Fibroblast of lung (primary cell): ENCODE measurements around the gene PDE9A.

Experiments used
- EZH2 ChIP-seq: IDR thresholded peaks from 2 replicates; pipeline ENCODE4 v1.5.1; 2012; ENCODE audit warnings: low read length, control low read depth, mild to moderate bottlenecking; ENCODE audit errors: missing control alignments
- TF ChIP-seq, protein P1 (sequence below), 2 donors: IDR thresholded peaks in 1 of 2; conservative IDR thresholded peaks in 1 of 2; 1 replicate in 1 of 2; 2 replicates in 1 of 2; pipeline ENCODE4 v1.5.1; 2011 to 2012; ENCODE audit warnings: low read length in 2 of 2, control low read depth in 1 of 2, inconsistent platforms in 1 of 2, low read depth in 1 of 2, mild to moderate bottlenecking in 1 of 2

DNA sequence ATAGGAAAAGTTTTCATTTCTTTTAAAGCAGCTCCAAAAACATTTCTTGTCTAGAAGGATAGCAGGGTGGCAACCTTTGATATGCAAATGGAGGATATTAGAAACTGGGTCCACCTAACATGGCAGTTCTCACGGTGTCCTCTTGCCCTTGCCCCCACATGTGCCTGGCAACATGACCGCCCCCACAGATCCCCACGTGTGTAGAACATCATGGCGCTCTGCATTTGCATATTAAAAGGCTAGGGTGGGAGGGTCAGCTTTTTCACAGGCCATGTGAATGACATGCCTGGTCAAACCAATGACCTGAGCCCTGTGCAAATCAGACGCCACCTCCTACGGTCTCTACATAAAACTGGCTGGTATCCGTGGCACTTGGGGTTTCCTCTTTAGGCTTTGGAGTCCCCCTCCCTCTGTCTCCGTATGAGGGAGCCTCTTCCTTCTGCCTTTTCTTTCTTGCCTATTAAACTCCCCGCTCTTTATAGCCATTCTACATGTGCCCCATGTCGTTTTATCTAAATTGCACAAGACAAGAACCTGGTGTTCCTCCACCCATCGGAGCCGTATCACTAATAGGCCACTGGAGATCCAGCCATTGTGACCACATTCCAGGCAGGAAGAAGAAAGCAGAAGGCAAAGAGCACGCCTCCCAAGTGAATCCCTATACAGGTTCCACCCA is 154.7 kb downstream of the PDE9A start:
- TF ChIP-seq, protein P1, sequence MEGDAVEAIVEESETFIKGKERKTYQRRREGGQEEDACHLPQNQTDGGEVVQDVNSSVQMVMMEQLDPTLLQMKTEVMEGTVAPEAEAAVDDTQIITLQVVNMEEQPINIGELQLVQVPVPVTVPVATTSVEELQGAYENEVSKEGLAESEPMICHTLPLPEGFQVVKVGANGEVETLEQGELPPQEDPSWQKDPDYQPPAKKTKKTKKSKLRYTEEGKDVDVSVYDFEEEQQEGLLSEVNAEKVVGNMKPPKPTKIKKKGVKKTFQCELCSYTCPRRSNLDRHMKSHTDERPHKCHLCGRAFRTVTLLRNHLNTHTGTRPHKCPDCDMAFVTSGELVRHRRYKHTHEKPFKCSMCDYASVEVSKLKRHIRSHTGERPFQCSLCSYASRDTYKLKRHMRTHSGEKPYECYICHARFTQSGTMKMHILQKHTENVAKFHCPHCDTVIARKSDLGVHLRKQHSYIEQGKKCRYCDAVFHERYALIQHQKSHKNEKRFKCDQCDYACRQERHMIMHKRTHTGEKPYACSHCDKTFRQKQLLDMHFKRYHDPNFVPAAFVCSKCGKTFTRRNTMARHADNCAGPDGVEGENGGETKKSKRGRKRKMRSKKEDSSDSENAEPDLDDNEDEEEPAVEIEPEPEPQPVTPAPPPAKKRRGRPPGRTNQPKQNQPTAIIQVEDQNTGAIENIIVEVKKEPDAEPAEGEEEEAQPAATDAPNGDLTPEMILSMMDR (conservative IDR thresholded peaks at IDR 0.05 in 1 of 2, IDR thresholded peaks at IDR 0.05 in 1 of 2; ENCODE audit: low read depth in 1 of 2, low read length in 2 of 2), result no peak
- no peak for TF ChIP-seq EZH2
